Naive thymus-derived CD8-positive, alpha-beta T cell (primary cell): ENCODE results near the gene ELSPBP1. TPM values are rescaled to one million over a fixed set of nuclear protein-coding genes. Genes with fewer than 3 reads are reported as not detected.

ENCODE experiments used
- ATAC-seq, 2 donors: fragments of 150-1000 bp; cut with Tn5 transposase in 1 of 2; sonication (Bioruptor Pico), chemical (Tn5 transposase) in 1 of 2; 1 replicate in 1 of 2; 2 replicates in 1 of 2; pipeline ENCODE4 v1.10.0; 2021; ENCODE audit warnings: mild to moderate bottlenecking in 2 of 2, moderate library complexity in 2 of 2
- POLR2A ChIA-PET: fragments of 350-600 bp; sonication (Branson Sonifier 250); formaldehyde crosslinking; loops from one replicate; lab custom pipeline; 2021; ENCODE audit warnings: antibody characterized with exemption; lab: Charles Lee
- DNase-seq, 10 donors: peaks; one replicate each; pipeline versions ENCODE4 v3.0.0 to v3.0.0-alpha.2; 2020 to 2022
- H3K27ac Mint-ChIP-seq, 10 donors: one replicate each; pipeline ENCODE4 v1.8.0; 2020 to 2022; ENCODE audit warnings: mild to moderate bottlenecking in 10 of 10, mixed read lengths in 10 of 10, moderate library complexity in 4 of 10, inconsistent platforms in 1 of 10
- H3K27me3 Mint-ChIP-seq, 5 donors: one replicate each; pipeline ENCODE4 v1.8.0; 2021 to 2022; ENCODE audit warnings: mixed read lengths in 5 of 5
- H3K36me3 Mint-ChIP-seq, 3 donors: one replicate each; pipeline ENCODE4 v1.8.0; 2020 to 2022; ENCODE audit warnings: mixed read lengths in 3 of 3, mild to moderate bottlenecking in 2 of 3, inconsistent platforms in 1 of 3
- H3K4me1 Mint-ChIP-seq, 4 donors: one replicate each; pipeline ENCODE4 v1.8.0; 2021 to 2022; ENCODE audit warnings: mixed read lengths in 4 of 4
- H3K4me3 Mint-ChIP-seq, 10 donors: one replicate each; pipeline ENCODE4 v1.8.0; 2020 to 2022; ENCODE audit warnings: mild to moderate bottlenecking in 10 of 10, mixed read lengths in 10 of 10, moderate library complexity in 6 of 10, inconsistent platforms in 1 of 10
- H3K9me3 Mint-ChIP-seq, 9 donors: one replicate each; pipeline ENCODE4 v1.8.0; 2020 to 2022; ENCODE audit warnings: mixed read lengths in 9 of 9, mild to moderate bottlenecking in 3 of 9, inconsistent platforms in 1 of 9, moderate library complexity in 1 of 9
- polyA plus RNA-seq, 3 donors: library from polyadenylated mRNA; unstranded; fragments of 300-500 nt; fragmentation: Illumina TruSeq; gene quantifications; one replicate each; pipeline ENCODE4 v1.2.3, GENCODE V29; 2021
- total RNA-seq, 8 experiments: library from RNA in 2 of 8; stranded (reverse) in 2 of 8; gene quantifications; one replicate each; pipeline ENCODE4 v1.2.3 and lab custom pipeline; 2021 to 2026

The ELSPBP1 gene
- total and polyA plus RNA-seq, 5 experiments from 2014 or later: not detected

DNA sequence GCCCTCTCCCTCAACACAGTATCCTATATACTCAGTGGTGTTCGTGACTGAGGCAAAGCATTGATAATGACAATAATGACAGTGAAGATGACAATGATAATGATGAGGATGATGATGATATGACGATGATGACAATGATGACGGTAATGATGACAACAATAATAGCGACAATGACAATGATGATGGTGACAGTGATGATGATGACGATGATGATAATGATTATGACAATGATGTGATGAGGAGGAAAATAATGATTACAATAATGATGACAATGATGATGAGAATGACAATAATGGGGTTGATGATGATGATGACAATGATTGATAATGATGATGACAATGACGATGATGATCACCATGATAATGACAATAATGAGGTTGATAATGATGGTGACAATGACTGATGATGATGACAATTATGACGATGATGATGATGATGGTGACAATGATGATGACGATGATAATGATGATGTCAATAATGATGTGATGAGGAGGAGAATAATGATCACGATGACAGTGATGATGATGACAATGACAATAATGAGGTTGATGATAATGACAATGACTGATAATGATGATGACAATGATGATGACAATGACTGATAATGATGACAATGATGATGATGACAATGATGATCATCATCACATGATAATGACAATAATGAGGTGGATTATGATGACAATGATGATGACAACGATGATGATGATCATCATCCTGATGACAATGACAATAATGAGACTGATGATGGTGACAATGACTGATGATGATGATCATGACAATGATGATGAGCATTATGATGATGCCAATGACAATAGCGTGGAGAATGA is 16.7 kb downstream of the ELSPBP1 start:
- POLR2A ChIA-PET: no interaction called here
- H3K4me1 Mint-ChIP-seq: no peaks in the 10 kb centered on the region
- no peak for DNase-seq
- H3K36me3 Mint-ChIP-seq: no peaks in the 10 kb centered on the region
- no peak overlapping the region for H3K27ac Mint-ChIP-seq
- no peak overlapping the region for H3K4me3 Mint-ChIP-seq
- peaks cover 0 to 17% (median 8%) of the 10 kb centered on the region in 9 donors for H3K9me3 Mint-ChIP-seq
- H3K27me3 Mint-ChIP-seq: peaks cover 13 to 38% (median 21%) of the 10 kb centered on the region in 5 donors
- no peak for ATAC-seq

DNA sequence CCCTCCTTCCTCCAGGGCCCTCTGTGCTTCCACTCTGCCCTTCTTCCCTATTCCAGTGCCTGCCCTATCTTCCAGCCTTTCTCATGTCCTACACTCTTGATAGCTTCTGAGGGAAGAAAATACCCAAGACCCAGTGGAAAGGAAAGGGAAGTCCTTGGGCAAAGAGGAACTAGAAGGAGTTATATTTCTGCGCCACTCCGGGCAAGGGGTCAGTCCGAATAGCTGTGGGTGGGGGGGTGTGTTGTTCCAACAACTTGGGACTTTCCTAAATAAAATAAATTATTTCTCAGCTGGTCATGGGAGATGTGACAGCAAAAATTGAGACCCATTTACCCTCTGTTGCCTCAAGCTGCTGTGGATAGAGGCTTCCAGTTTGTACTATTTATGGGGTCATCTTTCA is 26.3 kb downstream of the ELSPBP1 start:
- Mint-ChIP-seq H3K27ac (no peak overlapping the region), H3K27me3 (peaks cover 23 to 79% (median 44%) of the 10 kb centered on the region in 5 donors), H3K4me1 (no peaks in the 10 kb centered on the region), H3K9me3 (peaks cover 0 to 3% (median 0%) of the 10 kb centered on the region in 9 donors), H3K4me3 (no peak overlapping the region), H3K36me3 (no peaks in the 10 kb centered on the region)
- no peak for ATAC-seq
- POLR2A ChIA-PET: no interaction called here
- no peak for DNase-seq

DNA sequence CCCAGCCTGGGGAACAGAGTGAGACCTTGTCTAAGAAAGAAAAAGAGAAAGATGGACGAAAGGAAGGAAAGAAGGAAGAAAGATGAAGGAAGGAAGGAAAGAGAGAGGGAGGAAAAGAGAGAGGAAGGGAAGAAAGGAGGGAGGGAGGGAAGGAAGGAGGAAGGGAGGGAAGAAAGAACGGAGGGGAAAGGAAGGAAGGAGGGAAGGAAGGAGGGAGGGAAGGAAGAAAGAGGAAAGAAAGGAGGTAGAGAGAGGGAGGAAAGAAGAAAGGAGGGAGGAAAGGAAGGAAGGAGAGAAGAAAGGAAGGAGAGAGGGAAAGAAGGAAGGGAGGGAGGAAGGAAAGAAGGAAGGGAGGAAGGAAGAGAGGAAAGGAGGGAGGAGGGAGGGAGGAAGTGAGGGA is 28.6 kb downstream of the ELSPBP1 start:
- Mint-ChIP-seq H3K4me1 (no peaks in the 10 kb centered on the region), H3K27ac (no peak overlapping the region), H3K4me3 (no peak overlapping the region), H3K9me3 (peaks cover 0 to 4% (median 0%) of the 10 kb centered on the region in 9 donors), H3K27me3 (peaks cover 21 to 74% (median 48%) of the 10 kb centered on the region in 5 donors), H3K36me3 (peaks cover 0 to 2% (median 0%) of the 10 kb centered on the region in 3 donors)
- no peak for DNase-seq
- POLR2A ChIA-PET: no interaction called here
- no peak for ATAC-seq

DNA sequence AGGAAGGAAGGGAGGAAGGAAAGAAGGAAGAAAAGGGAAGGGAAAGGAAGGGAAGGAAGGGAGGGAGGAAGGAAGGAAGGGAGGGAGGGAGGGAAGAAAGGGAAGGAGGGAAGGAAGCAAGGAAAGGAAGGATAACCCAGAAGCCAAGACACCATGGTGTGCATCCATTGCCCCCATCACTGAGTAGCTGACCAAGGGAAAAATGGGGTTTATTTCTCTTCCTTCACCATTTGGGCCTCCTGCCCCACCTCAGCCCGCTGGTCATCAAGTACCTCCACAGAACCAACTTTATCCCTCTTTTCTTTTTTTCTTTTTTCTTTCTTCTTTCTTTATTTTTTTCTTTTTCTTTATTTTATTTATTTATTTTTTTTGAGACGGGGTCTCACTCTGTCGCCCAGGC is 29.1 kb downstream of the ELSPBP1 start:
- ATAC-seq: no peak
- Mint-ChIP-seq H3K36me3 (peaks cover 0 to 2% (median 0%) of the 10 kb centered on the region in 3 donors), H3K27me3 (peaks cover 18 to 74% (median 47%) of the 10 kb centered on the region in 5 donors), H3K4me1 (no peaks in the 10 kb centered on the region), H3K9me3 (peaks cover 0 to 4% (median 0%) of the 10 kb centered on the region in 9 donors), H3K27ac (no peak overlapping the region), H3K4me3 (no peak overlapping the region)
- POLR2A ChIA-PET: interaction anchor here (0.7 kb wide), 1 partner anchor 87 kb away, joined by 3 read pairs; no protein-coding TSS in a partner anchor
- DNase-seq: no peak

DNA sequence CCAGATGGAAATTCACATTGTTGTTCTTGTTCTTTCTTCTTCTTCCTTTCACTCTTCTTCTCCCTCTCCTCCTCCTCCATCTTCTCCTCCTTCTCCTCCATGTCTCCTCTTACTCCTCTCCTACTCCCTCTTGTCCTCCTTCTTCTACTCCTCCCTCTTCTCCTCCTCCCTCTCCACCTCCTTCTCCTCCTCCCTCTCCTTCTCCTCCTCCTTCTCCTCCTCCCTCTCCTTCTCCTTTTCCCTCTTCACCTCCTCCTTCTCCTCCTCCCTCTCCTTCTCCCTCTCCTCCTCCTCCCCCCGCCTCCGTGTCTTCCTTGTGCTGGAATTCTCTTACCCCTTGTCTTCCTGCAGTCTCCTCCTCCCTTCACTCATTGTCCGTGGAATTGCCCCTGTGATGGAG is 31.0 kb downstream of the ELSPBP1 start:
- H3K9me3 Mint-ChIP-seq: peaks cover 0 to 4% (median 0%) of the 10 kb centered on the region in 9 donors
- H3K36me3 Mint-ChIP-seq: peaks cover 0 to 2% (median 0%) of the 10 kb centered on the region in 3 donors
- POLR2A ChIA-PET: no interaction called here
- no peak for ATAC-seq
- peak overlapping the region in 1 of 10 donors; percentile 5 for H3K27ac Mint-ChIP-seq
- DNase-seq: no peak
- peaks cover 21 to 72% (median 47%) of the 10 kb centered on the region in 5 donors for H3K27me3 Mint-ChIP-seq
- H3K4me1 Mint-ChIP-seq: no peaks in the 10 kb centered on the region
- no peak overlapping the region for H3K4me3 Mint-ChIP-seq

DNA sequence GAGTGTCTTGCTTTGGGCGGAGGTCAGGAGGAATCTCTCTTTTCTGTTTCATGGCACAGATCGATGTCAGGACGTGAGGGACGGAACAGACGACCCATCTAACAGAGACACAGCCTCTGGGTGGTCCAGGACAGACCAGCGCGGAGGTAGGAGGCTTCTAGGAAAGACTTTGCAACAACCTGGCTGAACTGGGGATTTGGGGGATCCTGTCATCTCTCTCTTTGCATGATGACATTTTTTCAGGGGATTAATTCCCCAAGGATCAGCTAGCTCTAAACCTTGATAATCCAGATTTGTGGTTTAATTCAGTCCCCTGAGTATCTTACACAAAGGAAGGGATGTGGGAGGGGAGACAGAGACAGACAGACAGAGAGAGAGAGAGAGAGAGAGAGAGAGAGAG is 35.0 kb downstream of the ELSPBP1 start:
- Mint-ChIP-seq H3K4me1 (no peaks in the 10 kb centered on the region), H3K4me3 (no peak overlapping the region), H3K27me3 (peaks cover 22 to 68% (median 46%) of the 10 kb centered on the region in 5 donors), H3K9me3 (peaks cover 0 to 4% (median 0%) of the 10 kb centered on the region in 9 donors), H3K27ac (no peak overlapping the region), H3K36me3 (peaks cover 0 to 2% (median 0%) of the 10 kb centered on the region in 3 donors)
- no peak for DNase-seq
- no peak for ATAC-seq
- POLR2A ChIA-PET: no interaction called here

DNA sequence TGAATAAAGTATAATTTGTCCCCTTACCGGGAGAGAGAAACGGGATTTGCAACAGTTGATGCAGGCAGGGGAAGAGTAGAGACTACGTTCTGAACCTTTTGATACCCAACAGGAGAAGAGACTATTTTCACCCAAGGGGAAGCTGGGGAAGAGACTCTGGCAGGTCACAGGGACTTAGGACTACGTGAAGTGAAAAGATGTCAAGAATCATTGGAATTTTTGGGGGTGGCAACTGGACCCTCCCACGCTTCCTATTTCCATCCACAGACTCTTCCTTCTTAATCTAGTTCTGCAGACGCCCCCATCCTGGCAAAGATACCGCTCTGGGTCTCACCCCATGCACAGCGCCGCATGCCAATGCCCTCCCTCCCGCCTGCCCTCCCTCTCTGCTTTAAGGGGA is 35.6 kb downstream of the ELSPBP1 start:
- Mint-ChIP-seq H3K36me3 (peaks cover 0 to 2% (median 0%) of the 10 kb centered on the region in 3 donors), H3K27me3 (peaks cover 21 to 63% (median 46%) of the 10 kb centered on the region in 5 donors), H3K9me3 (peaks cover 0 to 4% (median 0%) of the 10 kb centered on the region in 9 donors), H3K4me3 (no peak overlapping the region), H3K27ac (no peak overlapping the region), H3K4me1 (no peaks in the 10 kb centered on the region)
- POLR2A ChIA-PET: no interaction called here
- no peak for ATAC-seq
- DNase-seq: no peak

DNA sequence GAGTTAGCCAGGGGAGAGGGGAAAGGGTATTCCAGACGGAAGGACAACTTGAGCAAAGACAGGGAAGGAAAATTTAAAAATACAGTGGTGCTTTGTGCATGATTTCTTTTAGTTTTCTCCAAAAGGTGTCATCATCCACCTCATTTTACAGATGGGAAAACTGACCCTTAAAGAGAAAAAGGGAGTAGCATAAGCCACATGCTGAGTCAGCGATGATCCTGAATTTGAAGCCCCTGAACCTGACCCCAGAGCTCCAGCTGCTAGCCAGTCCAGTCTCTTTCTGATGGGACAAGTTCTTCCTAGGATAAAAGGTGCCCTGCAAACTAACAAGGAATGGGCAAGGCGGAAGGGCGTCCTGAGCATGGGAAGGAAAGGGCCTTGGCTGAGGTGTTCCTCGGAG is 39.2 kb downstream of the ELSPBP1 start:
- H3K9me3 Mint-ChIP-seq: peaks cover 0 to 18% (median 13%) of the 10 kb centered on the region in 9 donors
- H3K36me3 Mint-ChIP-seq: peaks cover 0 to 17% (median 0%) of the 10 kb centered on the region in 3 donors
- DNase-seq (no peak), ATAC-seq (no peak)
- peaks cover 14 to 50% (median 27%) of the 10 kb centered on the region in 5 donors for H3K27me3 Mint-ChIP-seq
- no peak overlapping the region for H3K27ac Mint-ChIP-seq
- POLR2A ChIA-PET: no interaction called here
- no peaks in the 10 kb centered on the region for H3K4me1 Mint-ChIP-seq
- no peak overlapping the region for H3K4me3 Mint-ChIP-seq

DNA sequence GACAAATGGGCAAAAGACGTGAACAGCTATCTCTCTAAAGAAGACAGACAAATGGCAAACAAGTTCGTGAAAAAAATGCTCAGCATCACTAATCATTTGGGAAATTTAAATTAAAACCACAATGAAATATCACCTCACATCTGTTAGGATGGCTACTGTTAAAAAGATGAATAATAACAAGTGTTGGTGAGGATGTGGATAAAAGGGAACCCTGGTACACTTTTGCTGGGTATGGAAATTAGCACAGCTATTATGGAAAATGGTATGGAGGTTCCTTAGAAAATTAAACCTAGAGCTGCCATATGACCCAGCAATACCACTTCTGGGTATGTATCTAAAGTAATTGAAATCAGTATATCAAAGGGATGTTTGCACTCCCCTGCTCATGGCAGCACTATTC is 42.3 kb downstream of the ELSPBP1 start:
- no peak overlapping the region for H3K27ac Mint-ChIP-seq
- H3K36me3 Mint-ChIP-seq: peaks cover 0 to 33% (median 0%) of the 10 kb centered on the region in 3 donors
- H3K4me1 Mint-ChIP-seq: peaks cover 0 to 1% (median 0%) of the 10 kb centered on the region in 4 donors
- H3K4me3 Mint-ChIP-seq: no peak overlapping the region
- POLR2A ChIA-PET: no interaction called here
- H3K9me3 Mint-ChIP-seq: peaks cover 0 to 27% (median 13%) of the 10 kb centered on the region in 9 donors
- no peak for ATAC-seq
- no peak for DNase-seq
- H3K27me3 Mint-ChIP-seq: peaks cover 22 to 63% (median 40%) of the 10 kb centered on the region in 5 donors

DNA sequence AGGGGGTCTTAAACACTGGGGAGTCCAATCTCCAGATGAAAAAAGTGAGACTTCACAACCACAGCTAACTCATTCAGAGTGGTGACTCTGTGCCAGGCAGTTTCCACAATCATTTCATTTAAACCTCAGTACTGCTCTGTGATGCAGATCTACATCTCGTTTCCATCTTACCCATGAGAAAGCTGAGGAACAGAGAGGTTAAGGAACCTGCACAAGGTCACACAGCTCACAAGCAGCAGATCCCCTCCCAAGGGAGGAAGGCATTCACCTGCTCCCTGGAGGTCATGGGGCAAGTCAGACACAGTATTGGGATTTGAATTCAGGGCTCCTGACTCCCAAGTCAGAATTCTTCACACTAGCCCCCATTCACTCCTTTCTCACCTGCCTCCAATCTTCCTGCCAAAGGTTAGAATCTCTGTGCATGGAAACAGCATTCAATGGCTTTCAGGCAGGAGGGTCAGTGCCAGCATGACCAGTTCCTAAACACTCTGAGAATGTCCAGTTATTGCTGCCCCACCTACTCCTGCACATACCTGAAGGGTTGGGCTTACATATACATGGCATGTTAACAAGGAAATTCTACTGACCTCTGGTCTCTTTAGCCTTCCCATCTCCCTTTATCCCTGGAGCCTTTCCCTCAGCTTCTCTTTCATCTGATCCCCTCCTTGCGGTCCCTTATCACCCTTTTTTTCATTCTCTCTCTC is 47.6 kb downstream of the ELSPBP1 start:
- DNase-seq (no peak), ATAC-seq (no peak)
- POLR2A ChIA-PET: no interaction called here
- peaks cover 0 to 3% (median 0%) of the 10 kb centered on the region in 4 donors for H3K4me1 Mint-ChIP-seq
- H3K4me3 Mint-ChIP-seq: peak overlapping the region in 1 of 10 donors; percentile 38
- H3K36me3 Mint-ChIP-seq: peaks cover 0 to 16% (median 3%) of the 10 kb centered on the region in 3 donors
- peaks cover 24 to 64% (median 45%) of the 10 kb centered on the region in 5 donors for H3K27me3 Mint-ChIP-seq
- H3K27ac Mint-ChIP-seq: peak overlapping the region in 1 of 10 donors; percentile 71
- peaks cover 0 to 17% (median under 1%) of the 10 kb centered on the region in 9 donors for H3K9me3 Mint-ChIP-seq

DNA sequence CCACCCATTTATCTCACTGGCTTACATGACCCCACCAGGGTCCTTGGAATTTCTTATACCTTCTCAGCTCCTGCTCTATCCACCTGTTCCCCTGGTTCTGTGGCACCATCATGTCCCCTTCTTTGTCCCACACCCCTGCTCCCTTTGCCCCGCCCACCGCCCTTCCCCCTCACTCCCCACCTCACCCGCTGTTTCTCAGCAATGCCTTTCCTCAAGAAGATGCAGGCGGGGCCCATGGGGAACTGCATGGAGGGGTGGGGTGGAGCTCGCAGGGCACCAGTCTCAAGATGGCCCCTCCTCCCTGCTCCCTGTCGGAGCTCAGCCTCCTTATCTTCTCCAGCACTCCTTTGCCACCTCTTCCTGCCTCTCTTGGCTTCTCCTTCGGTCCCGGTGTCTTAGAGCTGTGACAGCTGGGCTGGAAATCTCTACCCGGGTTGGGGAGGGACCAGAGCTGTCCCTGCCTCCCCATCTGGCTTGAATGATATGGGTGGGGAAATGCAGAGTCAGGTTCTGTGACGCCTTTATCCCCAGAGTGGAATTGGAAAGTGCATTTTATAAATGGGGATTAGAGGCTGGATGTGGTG is 49.3 kb downstream of the ELSPBP1 start, which contains the start of gene CABP5:
Gene CABP5, minus strand, starts transcription at position 405 of the 584 bp plus-strand sequence. Its CDS starts 157 bp downstream, at position 248.
- H3K27ac Mint-ChIP-seq: no peak within 1 kb of the TSS
- no peak for ATAC-seq
- peaks cover 0 to 15% (median 3%) of the 10 kb centered on the region in 3 donors for H3K36me3 Mint-ChIP-seq
- peaks cover 0 to 3% (median 0%) of the 10 kb centered on the region in 4 donors for H3K4me1 Mint-ChIP-seq
- POLR2A ChIA-PET: no interaction called here
- peaks cover 0 to 16% (median 0%) of the 10 kb centered on the region in 9 donors for H3K9me3 Mint-ChIP-seq
- no peak within 1 kb of the TSS for H3K4me3 Mint-ChIP-seq
- no peak for DNase-seq
- H3K27me3 Mint-ChIP-seq: peaks cover 27 to 64% (median 53%) of the 10 kb centered on the region in 5 donors

DNA sequence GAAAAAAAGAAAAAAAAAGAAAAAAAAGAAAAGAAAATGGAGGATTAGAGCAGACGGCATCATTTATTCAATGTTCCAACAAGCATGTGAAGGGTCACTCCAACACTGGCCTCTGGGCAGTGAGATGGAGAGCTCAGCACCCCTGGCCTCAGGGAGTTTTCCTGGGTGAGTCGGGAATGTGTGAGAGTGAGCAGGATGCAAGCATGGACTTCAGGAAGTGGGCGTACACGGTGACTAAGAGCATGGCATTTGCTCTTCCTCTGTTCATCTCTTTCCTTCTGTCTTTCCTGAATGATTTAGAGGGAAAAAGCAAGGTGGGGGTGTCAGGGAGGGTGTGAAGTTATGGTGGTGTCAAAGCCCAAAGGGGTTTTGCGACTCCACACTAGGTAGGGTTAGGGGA is 50.1 kb downstream of the ELSPBP1 start:
- no peak for ATAC-seq
- POLR2A ChIA-PET: no interaction called here
- peaks cover 23 to 62% (median 50%) of the 10 kb centered on the region in 5 donors for H3K27me3 Mint-ChIP-seq
- H3K27ac Mint-ChIP-seq: no peak overlapping the region
- peaks cover 0 to 8% (median 3%) of the 10 kb centered on the region in 3 donors for H3K36me3 Mint-ChIP-seq
- no peak overlapping the region for H3K4me3 Mint-ChIP-seq
- no peak for DNase-seq
- H3K4me1 Mint-ChIP-seq: peaks cover 0 to 3% (median 0%) of the 10 kb centered on the region in 4 donors
- peaks cover 0 to 10% (median 0%) of the 10 kb centered on the region in 9 donors for H3K9me3 Mint-ChIP-seq
